HG03064 (cell line): ENCODE data around the gene GPD2.
A peak's percentile ranks its signal among the peaks of the same experiment; 100 is the strongest.

Experiments
- ATAC-seq: cut with Tn5 transposase; IDR thresholded peaks from one replicate; pipeline ENCODE4 v1.9.1; 2021; ENCODE audit warnings: low read depth; ENCODE audit not compliant: unreplicated experiment

The GPD2 gene

DNA sequence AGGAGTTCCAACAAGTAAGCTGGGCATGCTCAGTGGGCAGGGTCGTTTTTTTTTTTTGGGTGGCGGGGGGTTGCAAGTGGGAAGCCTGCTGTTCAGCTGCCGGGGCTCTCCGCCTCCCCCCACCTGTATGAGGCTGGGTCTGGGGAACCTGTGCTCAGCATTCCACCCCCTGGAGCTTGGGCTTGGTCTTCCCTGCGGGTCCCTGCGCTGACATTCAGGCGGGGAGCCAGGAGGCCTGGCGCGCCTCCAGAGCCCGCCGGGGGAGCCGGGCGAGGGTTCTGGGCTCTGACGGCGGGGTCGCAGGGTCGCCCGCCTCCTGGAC is 822 bp upstream of the GPD2 start:
- peak; percentile 1 for ATAC-seq

- ATAC-seq = peak; percentile 54
These were observed 412 bp downstream of the GPD2 start for GRCh38 chr2:156436497-156437085.

GRCh38 chr2:156437272-156437930 is 1.2 kb downstream of the GPD2 start:
- peak; percentile 25 for ATAC-seq

DNA sequence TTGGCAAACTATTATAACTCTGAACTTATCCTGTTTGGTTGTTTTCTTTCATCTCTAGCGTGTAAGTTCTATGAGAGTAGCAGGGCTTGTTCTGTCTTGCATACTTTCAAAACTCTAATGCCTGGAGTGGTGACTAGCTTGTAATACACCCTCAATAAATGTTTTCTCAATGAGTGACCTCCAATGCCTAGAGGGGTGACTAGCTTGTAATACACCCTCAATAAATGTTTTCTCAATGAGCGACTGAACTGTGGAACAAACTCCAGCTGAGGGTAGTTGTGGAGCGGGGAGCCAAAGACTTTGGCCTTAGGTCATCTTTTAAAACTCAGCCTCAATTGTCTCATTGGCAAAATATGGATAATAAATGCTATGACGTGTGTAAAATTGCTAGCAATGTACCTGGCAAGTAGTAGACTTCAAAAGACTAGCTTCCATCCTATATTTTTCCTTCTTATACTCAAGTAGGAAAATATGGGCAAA is 1.8 kb downstream of the GPD2 start:
- ATAC-seq = no peak

DNA sequence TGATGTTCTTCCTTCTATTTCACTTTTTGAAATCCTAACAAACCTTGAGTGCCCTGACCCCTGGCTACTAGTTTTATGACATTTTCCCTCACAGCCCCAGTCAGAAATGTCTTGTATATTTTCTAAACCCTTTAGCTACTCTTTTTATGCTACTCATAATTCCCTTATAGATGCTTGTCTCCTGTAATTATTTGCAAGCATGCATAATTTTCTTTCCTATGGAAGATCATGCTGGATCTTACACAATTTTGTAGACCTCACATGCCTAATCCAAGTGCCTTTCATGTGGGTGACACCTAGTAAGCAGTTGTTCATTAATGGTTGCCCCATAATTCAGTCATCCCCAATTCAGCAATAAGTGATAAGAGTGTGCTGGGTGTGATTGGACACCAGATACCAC is 6.9 kb downstream of the GPD2 start:
- ATAC-seq = no peak

GRCh38 chr2:156445296-156446220 is 9.4 kb downstream of the GPD2 start:
- peak; percentile 72 for ATAC-seq

DNA sequence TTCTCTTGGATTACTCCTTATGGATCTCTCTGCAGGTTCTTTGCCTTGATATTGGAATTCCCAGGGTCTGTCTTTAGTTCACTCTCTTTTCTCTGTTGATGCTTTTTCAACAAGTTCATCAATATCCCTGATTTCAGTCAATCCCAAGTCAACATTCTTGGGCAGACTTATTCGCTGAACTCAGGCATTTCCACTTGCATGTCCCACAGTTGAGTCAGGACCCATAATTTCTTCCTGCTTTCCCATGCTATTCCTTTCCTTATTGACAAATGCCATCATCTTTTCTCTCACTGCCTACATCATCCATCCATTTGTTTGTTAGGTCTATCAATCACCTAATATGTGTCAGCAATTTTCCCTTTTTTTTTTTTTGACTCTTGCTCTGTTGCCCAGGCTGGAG is 11.6 kb downstream of the GPD2 start:
- ATAC-seq = no peak

- ATAC-seq = no peak
These were observed 12.6 kb downstream of the GPD2 start for GRCh38 chr2:156448766-156449165.

DNA sequence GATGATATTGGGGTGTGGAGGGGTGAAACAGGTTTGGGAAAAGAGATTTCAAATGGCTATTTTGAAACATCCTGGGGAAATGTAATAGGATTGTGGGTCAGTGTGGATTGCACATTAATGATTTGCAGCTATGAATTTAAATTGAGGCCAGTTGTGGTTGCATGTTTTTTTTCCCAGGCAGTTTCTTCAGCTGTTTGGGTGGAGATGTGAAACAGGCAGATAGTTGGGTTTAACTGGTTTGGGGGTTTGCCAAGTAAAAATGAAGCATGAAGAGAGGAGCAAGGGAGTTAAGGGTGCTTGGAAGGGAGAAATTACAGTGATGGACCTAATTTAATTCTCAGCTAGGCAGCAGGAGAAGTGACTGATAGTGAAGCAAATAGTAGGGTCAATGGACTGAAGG is 16.8 kb downstream of the GPD2 start:
- no peak for ATAC-seq

DNA sequence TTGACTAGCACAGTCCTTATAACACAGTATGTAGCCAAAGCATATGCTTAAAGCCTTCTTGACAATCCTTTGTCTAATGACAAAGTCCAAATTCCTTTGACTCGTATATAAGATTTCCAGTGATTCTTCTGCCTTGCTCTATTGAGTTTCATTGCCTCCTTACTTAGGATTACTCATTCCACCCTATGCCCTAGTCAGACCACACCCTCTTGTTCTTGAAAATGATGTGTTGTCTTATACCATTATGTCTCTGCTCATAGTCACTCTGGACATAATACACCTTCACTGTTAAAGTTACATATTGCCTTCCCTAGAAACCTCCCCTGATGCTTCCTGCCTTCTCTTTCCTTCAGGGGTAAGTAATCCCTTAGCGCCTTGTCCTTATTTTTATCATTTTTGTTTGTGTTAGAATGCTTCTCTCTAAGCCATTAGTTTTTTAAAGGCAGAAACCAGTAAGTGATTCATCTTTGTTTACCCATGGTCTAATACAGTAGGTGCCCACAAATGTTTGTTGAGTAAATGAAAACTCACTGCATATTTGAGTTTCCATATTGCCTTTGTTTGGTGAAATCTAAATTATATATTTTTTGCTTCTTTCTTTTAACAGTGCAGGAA is 19.3 kb downstream of the GPD2 start:
- ATAC-seq = no peak

GRCh38 chr2:156456616-156457015 is 20.4 kb downstream of the GPD2 start:
- ATAC-seq = peak; percentile 75

GRCh38 chr2:156457523-156458517 is 21.6 kb downstream of the GPD2 start:
- ATAC-seq = no peak

DNA sequence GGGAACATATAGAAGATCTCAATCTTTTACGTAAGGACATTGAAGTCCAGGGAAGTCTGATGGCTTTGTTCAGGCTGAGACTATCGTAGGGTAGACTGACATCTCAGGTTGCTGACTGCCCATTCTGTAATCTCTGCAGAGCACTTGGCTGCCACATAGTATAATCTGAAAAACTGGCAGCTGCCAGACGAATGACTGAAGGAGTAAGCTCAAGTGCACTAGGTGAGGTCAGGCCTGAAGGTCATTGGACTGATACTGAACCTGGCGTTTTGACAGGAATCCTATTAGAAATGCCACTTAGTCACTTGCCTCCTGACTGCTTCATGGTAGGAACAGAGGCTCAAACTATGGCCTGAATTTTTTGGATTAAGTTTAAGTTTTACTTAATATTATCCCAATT is 23.5 kb downstream of the GPD2 start:
- no peak for ATAC-seq

- no peak for ATAC-seq
These were observed 27.9 kb downstream of the GPD2 start for GRCh38 chr2:156464106-156464505.

GRCh38 chr2:156465573-156465972 is 29.4 kb downstream of the GPD2 start:
- no peak for ATAC-seq

GRCh38 chr2:156466739-156467405 is 30.7 kb downstream of the GPD2 start:
- no peak for ATAC-seq

DNA sequence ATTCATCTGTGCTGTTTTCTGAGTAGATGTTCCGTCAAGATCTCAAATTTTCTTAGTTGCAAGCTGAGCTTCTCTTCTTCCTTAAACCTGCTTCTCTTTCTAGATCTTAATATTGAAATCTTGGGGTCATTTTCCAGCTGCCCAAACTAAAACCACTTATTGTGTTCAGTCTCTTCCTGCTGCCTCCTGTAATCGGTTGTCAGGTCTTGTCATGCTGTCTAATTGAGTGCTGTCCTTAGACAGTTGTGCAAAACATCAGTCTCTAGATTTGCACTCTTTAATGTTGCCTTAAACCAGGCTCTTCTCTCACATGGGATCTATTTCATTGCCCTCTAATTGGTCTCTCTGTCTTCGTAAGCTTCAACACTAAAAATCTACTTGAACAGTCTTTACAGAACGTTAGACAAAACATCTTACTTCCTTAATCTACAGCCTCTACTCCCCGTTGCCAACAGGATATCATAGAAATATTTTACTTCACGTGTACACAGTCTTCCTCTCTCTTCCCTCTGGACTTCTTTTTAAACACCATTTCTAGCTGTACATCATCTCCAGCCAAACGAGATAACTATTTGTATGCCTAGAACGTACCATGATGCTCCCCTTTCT is 34.9 kb downstream of the GPD2 start:
- no peak for ATAC-seq

- ATAC-seq = no peak
These were observed 35.6 kb downstream of the GPD2 start for GRCh38 chr2:156471762-156472161.

DNA sequence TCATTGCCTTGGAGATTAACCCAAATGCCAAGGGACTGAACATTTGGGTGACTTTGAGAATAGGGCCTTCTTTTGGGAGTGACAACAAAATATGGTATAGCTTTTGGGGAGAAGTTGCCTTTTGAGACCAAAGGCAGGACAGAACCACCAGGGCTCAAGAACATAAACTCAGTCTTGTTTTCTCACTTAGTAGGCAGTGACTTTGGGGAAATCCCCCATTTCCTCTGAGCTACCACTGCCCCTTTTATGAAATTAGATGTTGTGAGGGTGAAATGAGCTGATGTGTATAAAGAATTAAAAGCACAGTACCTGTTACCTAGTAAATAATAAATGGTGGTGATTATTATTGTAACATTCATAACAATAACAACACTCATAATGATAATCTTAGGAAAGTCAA is 36.5 kb downstream of the GPD2 start:
- ATAC-seq = no peak
